GM18868 (cell line): Measurements from ENCODE around the gene SLX4IP.
"Not testable (repeated sequence)": the region's sequence is repeated elsewhere in the genome, so short reads cannot be mapped to it uniquely, and the experiment has no call there.

Experiments
- ATAC-seq: cut with Tn5 transposase; IDR thresholded peaks from one replicate; pipeline ENCODE4 v1.9.1; 2021; ENCODE audit warnings: mild to moderate bottlenecking, moderate library complexity; ENCODE audit not compliant: unreplicated experiment

SLX4IP gene

DNA sequence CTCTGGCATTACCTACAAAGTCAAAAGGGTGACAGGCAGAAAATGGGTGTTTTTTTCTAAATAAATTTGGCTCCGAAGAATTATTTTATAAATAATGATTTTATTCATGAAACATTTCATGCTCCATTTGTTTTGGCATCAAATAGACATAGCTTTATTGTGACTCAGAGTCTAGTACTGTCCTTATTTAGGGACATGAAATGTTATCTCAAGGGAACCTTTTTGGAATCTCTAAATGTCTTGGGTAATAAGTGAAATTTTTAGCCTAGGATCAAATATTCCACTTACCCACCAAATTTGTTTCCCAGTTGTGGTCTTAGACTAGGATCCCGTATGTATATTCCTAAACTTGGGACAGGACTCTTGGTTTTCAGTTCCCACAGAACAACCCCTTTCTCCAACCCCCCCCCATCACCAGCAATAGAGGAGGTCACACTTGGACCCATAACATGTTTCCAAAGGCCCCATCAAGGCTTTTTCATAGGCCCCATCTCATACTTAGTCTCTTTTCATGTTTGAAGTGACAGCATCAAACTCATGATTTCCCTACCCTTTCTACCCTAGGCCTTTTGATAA is 156.9 kb downstream of the SLX4IP start:
- no peak for ATAC-seq

GRCh38 chr20:10594296-10594868 is 159.3 kb downstream of the SLX4IP start:
- ATAC-seq, result no peak

- ATAC-seq, result no peak
Measured at GRCh38 chr20:10595266-10595665, 160.2 kb downstream of the SLX4IP start.

DNA sequence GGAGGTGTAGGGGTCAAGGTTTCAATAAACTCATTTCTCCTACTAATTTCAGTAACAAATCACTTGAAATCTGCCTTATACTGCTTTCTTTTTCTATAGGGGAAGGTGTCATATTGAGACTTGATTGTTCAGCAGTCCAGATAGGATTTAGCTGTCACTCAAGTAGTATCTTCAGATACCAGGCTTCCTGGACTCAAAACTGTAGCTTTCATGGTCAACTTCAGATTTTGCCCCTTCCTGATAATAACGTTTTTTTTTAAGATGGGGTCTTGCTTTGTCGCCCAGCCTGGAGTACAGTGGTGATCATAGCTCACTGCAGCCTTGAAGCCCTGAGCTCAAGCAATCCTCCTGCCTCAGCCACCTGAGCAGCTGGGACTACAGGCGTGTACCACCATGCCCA is 160.9 kb downstream of the SLX4IP start:
- ATAC-seq, result no peak

DNA sequence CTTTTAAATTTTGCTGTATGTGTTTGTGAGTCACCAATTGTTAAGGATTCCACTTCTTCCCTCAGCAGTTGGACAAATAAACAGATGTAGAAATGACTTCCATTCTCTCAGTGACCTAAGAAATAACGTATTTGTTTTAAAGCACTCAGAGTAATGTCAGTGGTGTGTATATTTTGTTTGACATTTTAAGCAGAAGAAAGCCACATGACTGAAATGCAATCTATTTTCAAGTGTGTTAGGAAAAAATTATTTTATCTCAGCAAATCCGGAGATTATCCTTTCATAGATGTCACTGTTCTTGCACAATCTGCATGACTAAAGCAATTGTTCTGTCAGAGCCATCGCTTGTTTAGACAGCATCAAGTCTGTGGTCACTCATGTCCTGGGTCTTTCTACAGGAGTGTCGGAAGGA is 161.6 kb downstream of the SLX4IP start:
- ATAC-seq, result no peak

GRCh38 chr20:10597637-10598036 is 162.5 kb downstream of the SLX4IP start:
- ATAC-seq, result no peak

DNA sequence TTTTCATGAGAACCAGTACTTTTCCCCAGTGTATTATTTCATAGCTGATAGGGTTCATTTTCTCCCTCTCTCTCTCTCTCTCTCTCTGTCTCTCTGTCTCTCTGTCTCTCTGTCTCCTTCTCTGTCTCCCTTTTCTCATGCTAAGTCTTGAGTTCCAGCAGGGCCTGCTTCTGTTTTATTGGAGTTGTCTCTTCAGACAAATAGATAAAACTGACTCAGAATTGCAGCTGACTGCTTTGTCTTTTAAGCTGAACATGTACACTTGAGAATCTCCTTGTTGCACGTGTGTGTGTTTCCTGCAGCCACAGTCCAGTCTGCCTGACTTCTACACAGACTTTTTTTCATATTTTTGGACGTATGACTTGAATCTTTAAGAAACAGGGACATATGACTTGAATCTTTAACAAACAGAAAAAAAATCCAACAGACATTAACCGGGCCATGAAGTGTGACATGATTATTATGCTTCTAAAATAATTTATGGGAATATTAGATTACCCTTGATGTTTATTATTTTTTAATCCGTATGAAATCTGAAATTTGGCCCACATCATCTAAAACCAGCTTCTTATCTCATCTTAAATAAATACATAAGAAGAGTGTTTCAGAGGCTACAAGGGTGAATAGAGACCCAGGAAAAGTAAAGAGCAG is 167.2 kb downstream of the SLX4IP start:
- ATAC-seq, result no peak

- ATAC-seq, result no peak
Measured at GRCh38 chr20:10603378-10603777, 168.3 kb downstream of the SLX4IP start.

DNA sequence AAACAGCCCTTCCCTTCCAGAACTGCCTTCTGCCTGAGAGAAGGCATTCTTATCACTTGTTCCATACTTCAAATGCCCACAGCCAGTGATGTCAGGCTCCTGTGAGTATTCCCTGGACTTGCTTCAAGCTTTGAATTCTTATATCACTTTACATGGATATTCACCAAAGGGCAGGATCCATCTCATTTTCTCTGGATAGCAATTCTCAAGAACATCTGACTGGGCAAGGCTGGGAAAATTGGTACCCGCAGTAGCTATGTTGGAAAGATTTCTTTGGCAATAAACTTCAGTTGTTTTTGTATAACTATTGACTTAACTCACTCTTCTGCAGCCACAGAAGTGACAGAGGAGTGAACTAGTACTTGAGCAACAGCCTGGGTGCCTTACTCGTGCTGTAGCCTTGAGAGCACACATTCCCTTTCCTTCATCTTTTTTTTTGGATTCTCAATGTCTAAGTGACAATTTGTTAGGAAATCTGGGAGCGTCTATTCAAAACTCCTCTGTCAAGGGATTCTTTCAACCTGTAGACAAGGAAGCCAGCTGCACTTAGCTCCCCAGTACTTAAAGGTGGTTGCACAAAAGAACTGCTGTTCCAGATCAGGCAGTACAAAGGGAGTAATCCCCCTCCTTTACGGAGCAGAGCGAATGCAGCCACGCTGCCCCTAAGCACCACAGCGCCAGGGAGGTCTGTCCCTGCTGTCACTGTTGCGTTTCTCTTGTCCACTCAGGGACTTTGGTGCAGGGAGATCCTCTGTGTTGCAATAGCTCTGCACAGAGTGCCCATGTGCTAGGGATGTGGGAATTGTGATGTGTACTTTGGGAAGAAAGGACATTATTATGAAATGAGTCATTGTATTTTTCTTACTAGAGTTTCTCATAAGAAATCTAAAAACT is 169.1 kb downstream of the SLX4IP start:
- no peak for ATAC-seq

DNA sequence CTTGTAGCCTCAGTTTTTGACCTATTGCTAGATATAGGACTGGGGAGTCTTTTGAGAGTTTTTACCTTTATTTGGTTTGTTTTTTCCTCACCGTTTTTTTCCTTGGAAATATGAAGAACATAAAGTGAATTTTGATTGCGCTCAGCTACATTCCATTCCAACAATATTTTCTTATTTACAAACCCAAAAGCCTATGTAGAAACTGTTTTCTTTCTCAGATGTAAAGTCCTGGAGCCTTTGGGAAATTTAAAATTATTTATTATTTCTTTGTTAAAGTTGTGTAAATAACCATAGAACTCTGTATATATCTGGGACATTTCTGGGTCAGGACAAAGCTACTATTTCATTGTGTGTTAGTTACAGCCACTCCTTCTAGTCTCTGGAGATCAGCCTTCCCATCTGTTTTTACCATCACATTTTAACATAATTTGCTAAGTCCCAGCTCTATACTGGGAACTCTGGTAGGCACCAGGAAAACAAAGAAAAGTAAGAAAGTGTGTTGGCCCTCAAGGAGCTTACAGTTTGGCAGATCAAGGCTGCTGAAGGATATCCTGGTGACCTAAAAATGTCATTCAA is 169.8 kb downstream of the SLX4IP start:
- ATAC-seq, result no peak

DNA sequence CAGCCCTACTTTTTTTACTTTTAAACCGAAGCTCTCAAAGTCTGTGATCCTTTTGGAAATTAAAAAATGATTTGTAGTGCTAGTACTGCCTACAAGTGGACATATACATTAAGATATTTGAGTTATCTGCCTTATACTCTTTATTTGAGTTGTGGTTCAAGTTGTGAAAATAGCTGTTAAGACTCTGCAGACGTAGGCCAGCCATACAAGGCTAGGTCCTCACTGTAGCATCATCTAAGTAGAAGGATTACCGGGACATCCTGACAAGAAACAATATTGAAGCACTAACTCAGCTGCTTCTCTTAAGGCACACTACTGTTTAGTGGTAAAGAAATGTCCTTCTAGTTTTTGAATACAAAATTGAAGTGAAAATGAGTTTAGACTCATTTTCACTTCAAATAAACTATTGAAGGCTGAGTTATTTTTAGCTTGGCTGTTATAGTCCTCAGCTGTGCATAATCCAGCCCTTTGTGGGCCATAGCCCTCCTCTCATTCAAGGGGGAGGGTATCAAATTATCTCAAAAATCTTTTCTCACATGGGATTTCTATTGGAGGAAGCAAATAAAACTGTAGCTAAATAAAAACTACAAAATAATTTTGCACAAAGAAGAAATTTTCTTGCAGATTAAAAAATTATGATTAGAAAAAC is 170.6 kb downstream of the SLX4IP start:
- no peak for ATAC-seq

GRCh38 chr20:10609276-10609675 is 174.2 kb downstream of the SLX4IP start:
- no peak for ATAC-seq

- ATAC-seq, result no peak
Measured at GRCh38 chr20:10609770-10610169, 174.7 kb downstream of the SLX4IP start.

- no peak for ATAC-seq
Measured at GRCh38 chr20:10610251-10610650, 175.1 kb downstream of the SLX4IP start.

- ATAC-seq, result peak; percentile 94
Measured at GRCh38 chr20:10611357-10611756, 176.3 kb downstream of the SLX4IP start.

- ATAC-seq, result not testable (repeated sequence)
Measured at GRCh38 chr20:10613426-10613825, 178.3 kb downstream of the SLX4IP start.

DNA sequence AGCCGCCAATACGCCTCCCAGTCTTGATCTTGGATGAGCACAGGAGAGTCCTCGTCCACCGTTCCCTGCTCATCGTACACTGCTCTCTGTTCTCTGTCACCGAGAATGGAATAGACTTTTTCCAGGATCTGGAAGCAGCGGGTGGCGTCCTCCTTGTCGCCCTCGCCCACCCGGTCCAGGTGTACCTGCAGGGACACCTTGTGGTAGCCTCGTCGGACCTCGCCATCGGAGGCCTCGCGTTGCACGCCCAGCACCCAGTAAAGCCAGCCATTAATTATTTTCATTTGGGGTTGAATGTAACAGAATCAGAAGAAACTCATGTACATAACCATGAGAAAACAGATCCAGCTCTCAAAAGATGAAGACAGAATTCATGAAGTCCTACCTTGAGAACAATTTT is 178.8 kb downstream of the SLX4IP start:
- no peak for ATAC-seq

DNA sequence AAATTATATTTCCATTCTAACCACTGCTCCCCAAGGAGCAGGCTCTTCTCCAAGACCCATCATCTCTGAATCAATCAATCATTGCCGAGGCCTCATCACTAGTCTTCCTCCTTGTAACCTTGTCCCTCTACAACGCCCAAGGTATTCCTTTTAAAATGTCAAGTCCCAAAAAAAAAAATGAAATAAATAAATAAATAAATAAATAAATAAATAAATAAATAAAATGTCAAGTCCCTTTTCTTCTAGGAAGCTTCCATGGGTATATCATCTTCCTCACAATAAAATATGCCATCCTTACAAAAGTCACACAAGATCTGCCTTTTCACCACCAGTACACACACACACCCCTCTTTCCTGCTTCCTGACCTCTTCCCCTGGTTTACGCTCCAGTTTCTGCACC is 181.1 kb downstream of the SLX4IP start:
- no peak for ATAC-seq

- not testable (repeated sequence) for ATAC-seq
Measured at GRCh38 chr20:10617549-10618133, 182.5 kb downstream of the SLX4IP start.

DNA sequence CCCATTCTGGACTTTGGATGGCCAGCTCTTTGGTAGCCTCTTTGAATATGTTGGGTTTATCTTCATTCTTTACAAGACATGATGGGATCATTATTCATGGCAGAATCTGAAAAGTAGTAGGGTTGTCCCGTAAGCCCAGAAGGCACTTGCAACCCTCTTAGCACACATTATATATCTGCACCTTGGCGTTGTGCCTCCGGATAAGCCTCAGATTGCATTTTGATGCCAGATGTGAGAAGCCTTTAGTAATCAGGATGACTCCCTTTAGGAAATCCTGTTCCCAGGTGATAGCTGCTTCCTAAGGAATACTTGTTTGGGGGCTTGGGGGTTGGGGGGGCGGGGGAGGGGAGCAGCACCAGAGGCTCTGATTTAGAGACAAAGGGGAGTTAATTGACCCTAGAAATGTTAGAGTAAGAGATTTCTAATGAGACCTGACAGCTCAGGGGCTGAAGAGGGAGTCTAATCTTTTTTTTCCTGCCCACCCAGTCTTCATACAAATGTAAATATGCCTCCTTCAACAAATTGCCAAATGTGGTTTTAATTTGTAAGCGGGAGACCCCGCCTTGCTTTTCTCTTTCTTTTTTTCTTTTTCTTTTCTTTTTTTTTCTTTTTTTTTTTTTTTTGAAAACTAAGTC is 183.6 kb downstream of the SLX4IP start:
- no peak for ATAC-seq
